ENCODE data around the gene LORICRIN.

The LORICRIN gene

GRCh38 chr1:153246825-153247224, 12.7 kb upstream of the LORICRIN start:
- no peak for TF ChIP-seq CTCF (IDR thresholded peaks at IDR 0.05; ENCODE audit: insufficient read depth, low read depth, low read length, missing control alignments)
- no peak for DNase-seq (ENCODE audit: low read depth)
- no peak overlapping the region for H3K4me3 ChIP-seq (ENCODE audit: low read length)

GRCh38 chr1:153248176-153248879, 11.2 kb upstream of the LORICRIN start:
- TF ChIP-seq CTCF (IDR thresholded peaks at IDR 0.05; ENCODE audit: insufficient read depth, low read depth, low read length, missing control alignments) = no peak
- no peak overlapping the region for H3K4me3 ChIP-seq (ENCODE audit: low read length)
- no peak for DNase-seq (ENCODE audit: low read depth)

GRCh38 chr1:153250166-153250565, 9.3 kb upstream of the LORICRIN start:
- no peak for TF ChIP-seq CTCF (IDR thresholded peaks at IDR 0.05; ENCODE audit: insufficient read depth, low read depth, low read length, missing control alignments)
- H3K4me3 ChIP-seq (ENCODE audit: low read length) = no peak overlapping the region
- DNase-seq (ENCODE audit: low read depth) = no peak

- DNase-seq (ENCODE audit: low read depth) = no peak
- TF ChIP-seq CTCF (IDR thresholded peaks at IDR 0.05; ENCODE audit: insufficient read depth, low read depth, low read length, missing control alignments) = no peak
These were observed 8.4 kb upstream of the LORICRIN start for GRCh38 chr1:153251087-153251486.

GRCh38 chr1:153251562-153251961, 7.9 kb upstream of the LORICRIN start:
- no peak for DNase-seq (ENCODE audit: low read depth)
- H3K4me3 ChIP-seq (ENCODE audit: low read length) = no peak overlapping the region
- no peak for TF ChIP-seq CTCF (IDR thresholded peaks at IDR 0.05; ENCODE audit: insufficient read depth, low read depth, low read length, missing control alignments)

More at GRCh38 chr1:153251087-153251486, 8.4 kb upstream of the LORICRIN start:
- no peak overlapping the region for H3K4me3 ChIP-seq (ENCODE audit: low read length)

GRCh38 chr1:153251988-153252387, 7.5 kb upstream of the LORICRIN start:
- TF ChIP-seq CTCF (IDR thresholded peaks at IDR 0.05; ENCODE audit: insufficient read depth, low read depth, low read length, missing control alignments) = no peak
- H3K4me3 ChIP-seq (ENCODE audit: low read length) = no peak overlapping the region
- no peak for DNase-seq (ENCODE audit: low read depth)

GRCh38 chr1:153253076-153253475, 6.4 kb upstream of the LORICRIN start:
- no peak overlapping the region for H3K4me3 ChIP-seq (ENCODE audit: low read length)
- no peak for DNase-seq (ENCODE audit: low read depth)
- TF ChIP-seq CTCF (IDR thresholded peaks at IDR 0.05; ENCODE audit: insufficient read depth, low read depth, low read length, missing control alignments) = no peak

All from epithelial cell of esophagus (primary cell).